ENCODE results near the gene STRBP.
A peak's percentile ranks its signal among the peaks of the same experiment; 100 is the strongest.
"Not testable (repeated sequence)": the region's sequence is repeated elsewhere in the genome, so short reads cannot be mapped to it uniquely, and the experiment has no call there.

STRBP gene

DNA sequence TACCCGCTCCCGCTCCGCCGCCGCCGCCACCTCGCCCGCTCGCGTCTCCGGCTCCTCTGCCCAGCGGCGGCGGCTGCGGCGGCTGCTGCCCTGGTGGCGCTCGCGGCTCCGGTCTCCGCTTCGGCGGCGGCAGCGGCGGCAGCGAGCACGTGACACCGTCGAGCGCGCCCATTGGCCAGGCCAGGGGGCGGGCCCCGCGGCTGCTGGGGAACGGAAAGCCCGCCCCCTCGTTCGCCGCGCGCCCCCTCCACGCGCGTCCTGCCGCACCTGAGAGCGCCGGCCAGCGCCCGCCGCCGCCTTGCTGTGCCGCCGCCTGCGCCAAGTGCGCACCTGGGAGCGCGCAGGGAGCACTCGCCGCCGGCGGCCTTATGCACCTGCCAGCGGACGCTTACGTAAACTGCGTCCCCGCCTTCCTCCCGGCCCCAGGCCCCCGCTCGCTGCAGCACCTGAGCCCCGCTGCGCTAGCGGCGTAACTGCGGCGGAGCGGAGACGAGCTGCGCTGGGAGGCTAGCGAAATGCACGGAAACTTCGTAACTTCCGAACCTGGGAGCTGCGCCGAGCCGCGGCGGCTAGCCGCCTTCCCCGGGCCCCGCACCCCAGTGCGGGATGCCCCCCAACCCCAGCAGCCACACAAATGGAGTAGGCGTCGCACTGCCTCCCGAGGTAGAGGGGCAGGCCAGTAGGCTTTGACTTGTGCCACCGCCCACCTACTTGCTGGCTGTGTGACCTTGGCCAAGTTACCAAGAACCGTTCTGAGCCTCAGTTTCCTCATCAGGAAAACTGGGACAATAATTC lies at the start of gene STRBP:
Gene STRBP, minus strand, starts transcription at position 122 of the 795 bp plus-strand sequence. CDS start 84,452 bp downstream, outside the sequence.
- peak; percentile 82 for DNase-seq

DNA sequence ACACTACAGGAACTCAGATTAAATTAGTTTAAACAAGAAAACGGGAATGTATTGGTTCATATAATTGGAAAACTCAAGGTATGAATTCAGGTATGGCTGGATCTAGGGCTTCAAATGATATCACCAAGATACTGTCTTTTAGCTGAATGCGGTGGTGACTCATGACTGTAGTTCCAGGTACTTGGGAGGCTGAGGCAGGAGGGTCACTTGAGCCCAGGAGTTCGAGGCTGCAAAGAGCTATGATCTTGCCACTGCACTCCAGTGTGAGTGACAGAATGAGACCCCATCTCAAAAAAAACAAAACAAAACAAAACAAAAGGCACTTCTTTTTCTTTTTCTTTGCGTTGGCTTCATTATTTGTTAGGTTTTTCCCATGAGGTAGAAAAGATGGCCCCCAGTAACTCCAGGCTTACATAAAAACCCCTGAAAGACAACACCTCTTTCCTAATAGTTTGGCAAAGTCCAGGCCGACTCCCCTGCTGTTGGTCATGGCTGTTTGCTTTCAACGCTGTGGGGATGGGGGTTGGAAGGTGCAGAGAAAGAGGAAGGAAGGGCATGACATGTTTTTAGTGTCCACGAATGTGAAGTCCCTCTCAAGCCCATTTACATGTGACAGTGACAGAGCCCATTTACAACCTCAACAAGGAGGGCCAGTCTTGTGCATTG lies 47.8 kb upstream of the STRBP start:
- DNase-seq: no peak

DNA sequence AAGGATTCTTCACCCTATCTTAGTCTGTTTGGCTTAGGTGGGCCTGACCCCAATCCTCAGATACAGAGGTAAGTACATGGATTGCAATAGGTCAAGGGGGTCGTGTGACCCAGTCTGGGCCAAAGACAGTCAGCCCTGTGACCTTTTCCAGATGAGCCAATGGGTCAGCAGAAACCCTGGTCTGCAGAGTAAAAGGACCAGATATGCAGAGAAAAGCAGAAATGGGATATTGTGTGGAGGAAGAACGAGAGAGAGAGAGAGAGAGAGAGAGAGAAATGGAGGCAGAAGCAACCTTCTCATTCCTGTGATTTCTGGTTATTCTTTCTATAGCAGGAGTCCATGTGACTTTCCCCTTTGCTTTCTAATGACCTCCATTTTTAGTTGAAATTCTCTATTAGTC lies 47.2 kb upstream of the STRBP start:
- no peak for DNase-seq

DNA sequence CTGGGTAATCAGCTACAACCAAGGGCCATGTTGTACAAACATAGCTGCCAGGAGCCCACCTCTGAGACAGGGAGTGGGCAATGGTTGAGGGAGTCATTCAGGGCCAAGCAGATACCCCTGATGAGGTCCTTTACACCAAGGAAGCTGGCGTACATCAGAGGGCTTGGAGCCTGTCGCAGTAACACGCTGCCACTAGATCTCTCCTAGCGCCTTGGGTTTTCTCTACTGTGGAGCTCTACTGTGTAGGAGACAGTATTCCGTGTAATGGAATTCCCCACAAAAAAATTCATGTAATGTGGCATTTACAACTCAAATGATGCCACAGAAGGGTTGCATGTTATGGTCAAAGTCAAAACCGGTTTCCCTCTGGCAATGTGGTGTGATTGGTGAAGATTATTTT lies 46.2 kb upstream of the STRBP start:
- no peak for DNase-seq

DNA sequence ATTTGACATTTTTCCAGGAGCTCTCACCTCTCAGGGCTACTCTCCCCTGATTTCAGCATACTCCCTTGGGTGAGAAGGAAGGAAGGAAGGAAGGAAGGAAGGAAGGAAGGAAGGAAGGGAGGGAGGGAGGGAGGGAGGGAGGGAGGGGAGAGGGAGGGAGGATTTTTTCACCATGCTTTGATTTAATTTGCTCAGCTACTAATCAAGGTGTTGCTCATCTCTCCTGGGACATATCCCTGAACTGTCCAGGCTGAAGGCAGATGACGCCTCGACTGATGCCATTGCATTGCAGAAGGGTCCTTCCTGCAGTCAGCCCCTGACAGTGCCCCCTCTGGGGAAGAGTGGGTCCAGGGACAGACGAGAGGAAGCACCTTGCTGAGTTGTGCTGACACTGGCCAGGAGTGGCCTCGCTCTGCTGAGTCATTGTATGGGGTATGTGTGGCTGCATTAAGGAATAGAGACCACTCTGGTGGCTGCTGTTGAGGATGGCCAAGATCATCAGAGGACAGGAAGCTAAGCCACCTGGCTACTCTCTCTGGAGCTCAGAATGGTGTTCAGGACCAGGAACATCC lies 44.0 kb upstream of the STRBP start:
- no peak for DNase-seq

DNA sequence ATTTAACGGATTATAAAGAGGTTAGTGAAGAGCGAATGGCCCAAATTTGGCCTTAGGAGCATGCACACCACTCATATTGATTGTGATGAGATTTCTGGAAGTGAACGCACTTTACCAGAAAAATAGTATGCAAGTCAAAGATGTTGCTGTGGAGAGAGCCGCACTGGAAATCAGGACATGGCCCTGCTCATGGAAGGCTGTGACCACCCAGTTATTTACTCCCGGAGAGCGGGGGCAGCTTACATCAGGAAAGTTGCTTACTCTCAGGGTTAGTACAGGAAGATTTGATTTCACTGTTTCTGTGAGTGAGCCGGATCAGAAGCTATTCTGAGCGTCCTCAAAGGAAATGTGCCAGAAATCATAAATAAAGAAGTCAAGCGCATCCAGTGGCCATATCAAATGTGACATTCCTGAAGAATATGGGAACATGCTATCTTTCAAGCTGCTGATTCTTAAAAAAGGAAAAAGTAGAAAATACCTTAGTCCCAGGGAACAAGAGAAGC lies 42.9 kb upstream of the STRBP start:
- DNase-seq: no peak

DNA sequence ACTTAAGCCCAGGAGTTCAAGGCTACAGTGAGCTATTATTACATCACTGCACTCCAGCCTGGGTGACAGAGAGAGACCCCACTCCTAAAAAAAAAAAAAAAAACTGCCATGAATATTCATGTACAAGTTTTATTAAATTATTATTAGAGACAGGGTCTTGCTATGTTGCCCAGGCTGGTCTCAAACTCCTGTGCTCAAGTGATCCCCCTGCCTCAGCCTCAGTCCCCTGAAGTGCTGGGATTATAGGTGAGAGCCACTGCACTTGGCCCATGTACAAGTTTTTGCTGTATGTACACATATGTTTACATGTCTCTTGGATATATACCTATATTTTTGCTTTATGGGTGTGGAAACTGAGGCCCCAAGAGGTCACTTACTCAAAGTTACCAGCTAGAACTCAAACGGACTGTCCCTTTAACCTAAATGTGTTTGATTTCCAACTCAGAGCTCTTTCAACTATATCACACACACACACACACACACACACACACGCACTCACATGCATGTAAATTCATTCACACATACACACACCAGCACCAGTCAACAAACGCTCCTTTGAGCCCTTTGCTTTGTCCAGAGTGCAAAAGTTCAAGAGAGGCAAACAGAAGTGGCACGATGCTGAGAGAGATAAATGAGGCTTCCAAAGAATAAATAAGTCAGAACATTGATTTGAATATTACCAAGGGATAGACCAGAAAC lies 42.3 kb upstream of the STRBP start:
- no peak for DNase-seq

DNA sequence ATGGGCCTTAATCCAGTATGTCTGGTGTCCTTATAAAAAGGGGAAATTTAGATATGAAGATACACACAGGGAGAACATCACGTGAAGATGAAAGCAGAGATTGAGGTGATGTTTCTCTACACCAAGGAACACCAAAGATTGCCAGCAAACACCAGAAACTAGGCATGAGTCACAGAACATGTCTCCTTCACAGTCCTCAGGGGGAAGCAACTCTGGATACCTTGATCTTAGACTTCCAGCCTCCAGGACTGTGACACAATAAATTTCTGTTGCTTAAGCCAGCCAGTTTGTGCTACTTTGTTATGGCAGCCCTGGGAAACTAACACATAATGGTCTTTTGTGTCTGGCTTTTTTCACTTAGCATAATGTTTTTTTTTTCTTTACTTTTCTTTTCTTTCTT lies 41.2 kb upstream of the STRBP start:
- DNase-seq: no peak

DNA sequence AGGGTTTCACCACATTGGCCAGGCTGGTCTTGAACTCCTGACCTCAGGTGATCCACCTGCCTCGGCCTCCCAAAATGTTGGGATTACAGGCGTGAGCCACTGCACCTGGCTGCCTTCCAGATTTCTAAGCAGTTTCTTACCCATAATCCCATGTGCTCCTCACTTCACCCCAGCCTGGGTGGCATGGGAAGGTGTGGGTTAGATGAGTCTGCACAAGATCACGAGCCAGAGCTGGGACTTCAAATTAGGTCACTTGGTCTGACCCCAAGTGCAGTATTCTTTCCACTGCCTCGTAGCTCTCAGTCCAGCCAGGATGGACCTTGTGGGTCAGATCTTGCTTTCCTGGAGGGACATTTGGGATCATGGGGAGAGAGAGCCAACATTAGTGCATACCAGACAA lies 37.5 kb upstream of the STRBP start:
- DNase-seq: no peak

DNA sequence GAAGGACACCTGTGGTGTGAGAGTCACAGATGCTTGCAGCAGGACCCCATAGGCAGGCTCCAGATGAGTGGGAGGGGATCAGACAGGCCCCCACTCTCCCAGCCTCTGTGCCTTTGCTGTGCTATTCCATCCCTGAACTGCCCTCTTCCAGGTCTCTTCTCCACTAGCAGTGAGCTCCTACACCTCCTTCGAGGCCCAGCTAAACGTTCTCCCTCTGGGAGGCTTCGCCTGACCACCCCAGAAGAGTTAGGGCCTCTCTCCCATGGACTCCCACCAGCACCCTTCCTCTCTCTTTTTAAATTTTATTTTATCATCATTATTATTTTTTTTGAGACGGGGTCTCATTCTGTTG lies 35.9 kb upstream of the STRBP start:
- DNase-seq: no peak

DNA sequence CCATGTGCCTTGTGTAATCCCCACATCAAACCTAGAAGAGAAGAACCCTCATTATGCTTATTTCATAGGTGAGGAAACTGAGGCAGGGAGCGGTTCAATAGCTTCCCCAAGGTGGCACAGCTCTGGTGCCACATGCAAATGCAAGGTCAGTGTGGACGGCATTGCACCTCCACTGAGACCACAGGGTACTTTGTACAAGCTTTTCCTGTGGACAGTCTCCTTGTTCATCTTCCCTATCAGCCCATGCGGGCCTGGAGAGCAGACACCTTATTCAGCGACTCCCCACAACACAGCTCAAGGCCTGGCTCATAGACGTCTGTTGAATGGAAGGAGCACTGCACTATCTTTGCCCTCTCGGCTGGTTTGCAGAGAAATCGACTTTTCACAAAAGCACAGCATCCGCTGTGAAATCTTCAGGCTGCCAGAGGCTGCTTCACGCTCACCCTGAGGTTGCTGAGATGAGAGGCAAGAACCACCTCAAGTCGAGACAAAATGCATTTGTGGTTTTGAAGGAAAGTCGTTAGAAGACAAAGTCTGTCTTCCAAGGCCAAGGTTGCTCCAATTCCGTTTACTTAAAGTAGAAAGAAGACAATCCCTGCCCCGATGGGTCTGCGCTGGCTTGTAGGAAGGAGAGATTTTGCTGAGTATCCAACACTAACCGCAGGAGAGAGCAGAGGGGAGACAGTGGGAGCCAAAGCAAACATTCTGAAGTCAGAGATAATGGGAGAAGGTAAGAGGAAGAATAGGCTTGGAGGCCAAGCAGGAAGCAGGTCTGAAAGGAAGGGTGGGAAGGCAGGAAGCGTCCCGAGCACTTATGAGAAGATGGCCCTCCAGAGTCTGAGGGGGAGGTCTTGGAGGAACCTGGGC lies 34.2 kb upstream of the STRBP start:
- DNase-seq: no peak

DNA sequence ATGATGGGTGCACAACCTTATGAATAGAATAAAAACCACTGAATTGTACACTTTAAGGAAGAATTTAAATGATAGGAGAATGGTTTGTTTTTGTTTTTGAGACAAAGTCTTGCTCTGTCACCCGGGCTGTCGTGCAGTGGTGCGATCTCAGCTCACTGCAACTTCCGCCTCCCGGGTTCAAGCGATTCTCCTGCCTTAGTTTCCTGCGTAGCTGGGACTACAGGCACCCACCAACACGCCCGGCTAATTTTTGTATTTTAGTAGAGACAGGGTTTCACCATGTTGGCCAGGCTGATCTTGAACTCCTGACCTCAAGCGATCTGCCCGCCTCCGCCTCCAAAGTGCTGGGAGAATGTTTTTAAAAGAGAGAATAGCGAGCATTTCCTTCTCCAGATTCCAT lies 33.5 kb upstream of the STRBP start:
- not testable (repeated sequence) for DNase-seq

DNA sequence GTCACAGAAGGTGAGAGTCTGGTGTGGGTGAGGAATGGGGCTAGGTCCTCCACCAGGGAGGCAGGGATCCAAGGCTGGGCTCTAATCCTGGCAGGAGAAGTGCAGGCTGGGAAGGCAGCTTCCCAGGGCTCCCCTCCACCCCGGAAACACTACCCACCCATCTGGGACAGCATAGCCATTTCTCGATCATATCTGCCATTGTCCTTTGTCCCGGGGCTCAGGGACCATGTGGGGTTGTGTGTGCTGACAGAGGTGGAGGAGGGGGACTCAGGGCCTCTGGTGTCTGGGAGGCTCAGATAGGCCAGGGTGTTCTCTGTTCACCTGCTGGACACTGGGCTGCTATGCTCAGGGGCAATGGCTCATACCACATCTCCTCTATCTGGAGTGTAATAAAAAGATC lies 32.2 kb upstream of the STRBP start:
- DNase-seq: no peak

DNA sequence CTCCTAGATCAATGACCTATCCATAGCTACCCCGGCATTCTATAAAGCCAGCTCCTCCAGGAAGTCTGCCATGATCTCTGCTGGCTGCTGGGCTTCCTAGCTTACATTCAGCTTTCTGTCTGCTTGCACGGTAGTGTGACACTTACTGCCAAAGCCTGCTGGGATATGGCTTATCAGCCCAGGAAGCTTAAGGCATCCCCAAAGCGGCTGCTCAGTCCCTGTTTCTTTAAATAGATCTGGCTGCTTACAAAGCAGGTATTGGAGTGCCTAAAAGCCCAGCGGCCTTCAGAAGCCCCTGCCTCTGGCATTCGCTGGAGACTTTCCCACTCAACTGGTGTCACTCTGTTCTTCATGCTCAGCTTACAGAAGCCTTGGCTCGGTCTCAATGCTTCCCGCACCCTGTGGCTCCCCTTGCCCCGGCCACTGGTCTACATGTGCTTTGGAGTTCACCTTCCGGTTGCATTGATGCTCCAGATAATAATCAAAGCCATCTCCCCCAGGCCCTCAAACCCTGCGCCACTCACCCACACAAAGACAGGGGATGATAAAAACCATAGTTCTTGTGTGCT lies 31.3 kb upstream of the STRBP start:
- DNase-seq: no peak

DNA sequence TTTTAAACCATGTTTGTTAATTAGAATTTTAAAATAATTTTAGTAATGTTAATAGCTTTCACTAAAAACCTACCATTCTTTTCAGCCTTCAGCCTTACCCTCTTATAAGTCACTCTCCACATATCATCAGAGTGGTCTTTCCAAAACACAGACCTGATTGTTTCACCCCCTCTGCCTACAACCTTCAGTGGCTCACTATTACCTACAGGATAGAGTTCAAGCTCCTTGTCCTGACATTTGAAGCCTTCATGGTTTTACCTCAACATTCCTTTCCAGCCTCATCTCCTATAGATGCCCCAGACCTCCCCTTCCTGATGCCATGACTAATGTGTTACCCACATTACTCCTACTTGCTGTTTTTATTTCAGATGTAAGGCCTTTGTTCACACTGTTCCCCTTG lies 27.8 kb upstream of the STRBP start:
- DNase-seq: no peak

DNA sequence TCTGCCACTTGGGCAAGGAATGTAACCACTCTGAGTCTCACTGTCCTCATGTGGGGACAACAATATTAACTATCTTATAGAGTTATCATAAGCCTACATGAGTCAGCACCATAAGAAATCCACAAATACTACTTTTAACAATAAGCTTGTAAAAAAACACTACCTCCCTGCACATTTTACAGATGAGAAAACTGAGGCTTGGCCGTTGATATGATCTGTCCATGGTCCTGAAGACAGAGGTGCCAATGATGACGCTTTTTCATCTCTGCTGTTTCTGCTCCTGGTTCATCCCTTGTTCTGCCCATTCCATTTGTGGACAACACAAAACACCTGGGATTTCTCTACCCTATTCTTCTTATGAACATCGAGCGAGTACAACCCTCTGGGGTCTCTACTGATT lies 23.4 kb upstream of the STRBP start:
- no peak for DNase-seq

DNA sequence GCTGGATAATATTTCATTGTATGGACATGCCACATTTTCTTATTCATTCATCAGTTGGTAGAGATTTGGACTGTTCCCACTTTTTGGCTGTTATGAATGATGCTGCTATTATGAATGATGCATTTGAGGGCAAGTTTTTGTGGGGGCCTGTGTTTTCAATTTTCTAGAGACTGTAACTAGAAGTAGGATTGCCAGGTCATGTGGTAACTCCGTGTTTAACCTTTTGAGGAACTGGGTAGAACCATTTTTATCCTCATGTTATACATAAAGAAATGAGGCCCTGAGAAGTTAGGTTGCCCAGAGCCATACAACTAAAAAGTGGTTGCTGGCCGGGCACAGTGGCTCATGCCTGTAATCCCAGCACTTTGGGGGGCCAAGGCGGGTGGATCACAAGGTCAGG lies 22.4 kb upstream of the STRBP start:
- DNase-seq: no peak

DNA sequence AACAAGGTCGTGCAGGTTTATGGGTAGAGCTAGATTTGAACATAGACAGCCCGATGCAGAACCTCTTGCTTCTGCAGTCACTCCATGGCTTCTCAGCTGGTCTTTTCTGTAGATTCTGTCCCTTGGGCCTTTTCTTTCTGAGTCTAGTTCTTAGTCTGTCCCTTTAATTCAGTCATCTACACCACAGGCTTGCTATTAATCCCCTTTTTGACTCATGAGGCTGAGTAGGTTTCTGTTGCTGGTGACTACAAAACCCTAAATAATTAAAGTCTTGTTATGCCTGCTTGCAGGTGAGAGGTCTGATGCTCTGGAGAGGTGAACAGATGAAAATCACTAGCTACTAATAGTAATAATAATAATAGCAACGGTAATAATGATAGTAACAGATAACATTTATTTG lies 19.3 kb upstream of the STRBP start:
- no peak for DNase-seq

DNA sequence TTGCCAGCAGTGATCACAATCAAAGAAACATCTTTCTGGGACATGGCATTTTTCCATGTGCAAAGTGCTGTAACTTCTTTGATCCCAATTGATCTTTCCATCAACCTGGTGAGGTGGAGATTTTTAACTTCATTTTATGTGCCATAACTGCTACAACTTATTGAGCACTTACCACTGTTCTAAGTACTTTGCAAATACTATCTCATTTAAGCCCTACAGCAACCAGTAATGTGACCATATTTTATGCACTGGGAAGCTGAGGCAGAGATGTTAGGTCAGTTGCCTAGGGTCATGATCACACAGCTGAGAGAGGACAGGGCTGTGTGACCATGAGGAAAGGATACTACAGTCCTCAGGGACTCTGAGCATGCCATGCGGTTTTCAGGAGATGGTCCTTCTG lies 17.9 kb upstream of the STRBP start:
- DNase-seq: no peak

DNA sequence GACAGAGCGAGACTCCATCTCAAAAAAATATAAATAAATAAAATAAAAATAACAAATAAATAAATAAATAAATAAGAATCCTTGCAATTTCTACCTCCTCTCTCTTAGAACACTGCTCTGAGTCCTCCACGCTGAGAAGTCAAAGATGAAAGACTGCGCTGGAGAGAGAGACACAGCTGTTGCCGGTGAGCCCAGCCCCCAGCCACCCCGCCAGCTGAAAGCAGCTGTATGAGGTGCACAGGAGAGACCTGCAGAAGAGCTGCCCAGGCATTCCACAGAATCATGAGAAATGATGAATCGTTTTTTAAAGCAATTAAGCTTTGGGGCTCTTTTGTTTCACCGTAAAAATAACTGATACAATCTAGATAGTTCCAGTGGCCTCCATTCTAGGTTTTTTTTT lies 16.3 kb upstream of the STRBP start:
- DNase-seq: no peak

DNA sequence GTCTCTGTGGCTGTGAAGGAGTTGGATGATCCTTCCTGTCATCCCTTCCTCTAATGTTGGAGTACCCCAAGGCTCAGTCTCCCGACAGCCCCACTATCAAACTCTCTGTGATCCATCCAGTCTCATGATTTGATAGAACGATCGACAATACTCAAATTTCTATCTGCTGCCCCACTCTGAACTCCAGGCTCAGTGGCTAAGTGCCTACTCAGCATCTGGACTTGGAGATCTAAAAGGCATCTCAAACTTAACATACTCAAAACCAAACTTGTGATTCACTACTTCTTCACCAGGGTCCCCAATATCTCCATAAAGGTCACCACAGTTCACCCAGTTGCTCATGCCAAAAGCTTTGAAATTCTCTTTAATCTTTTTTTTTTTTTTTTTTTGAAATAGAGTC lies 15.1 kb upstream of the STRBP start:
- DNase-seq: no peak

DNA sequence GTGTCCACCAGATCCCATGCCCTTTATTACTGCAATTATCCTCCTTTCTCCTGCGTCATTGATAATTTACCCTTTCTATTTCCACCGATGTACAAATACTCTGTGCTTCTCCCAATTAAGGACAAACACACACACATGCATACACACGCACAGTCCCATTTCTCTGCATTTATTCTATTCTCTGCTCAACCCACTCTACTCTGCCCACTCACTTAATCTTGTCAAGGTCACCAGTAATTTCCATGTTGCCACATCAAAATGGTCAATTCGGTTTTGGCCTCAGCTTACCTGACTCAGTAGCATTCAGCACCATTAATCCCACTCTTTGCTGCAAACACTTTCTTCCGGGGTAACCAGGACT lies 14.6 kb upstream of the STRBP start:
- no peak for DNase-seq

Data from DMS153 (cell line).